Lung (tissue), 12 donors: ENCODE results near the gene SLC24A1. TPM values are rescaled to one million over a fixed set of nuclear protein-coding genes. Genes with fewer than 3 reads are reported as not detected.

Experiments used
- ATAC-seq: fragments of 200-7000 bp; cut with Tn5 transposase; one replicate; pipeline ENCODE4 v1.9.1; 2020; ENCODE audit warnings: moderate number of reproducible peaks; ENCODE audit not compliant: insufficient read depth, low FRiP score
- DNase-seq, 3 donors: peaks; one replicate each; pipeline ENCODE4 v3.0.0-alpha.2; 2013 to 2017
- H3K27ac ChIP-seq, 2 donors: one replicate each; pipeline ENCODE4 v1.5.1; 2013; ENCODE audit warnings: mild to moderate bottlenecking in 2 of 2, moderate library complexity in 2 of 2, control low read depth in 1 of 2, inconsistent platforms in 1 of 2, low read depth in 1 of 2, low read length in 1 of 2
- H3K27me3 ChIP-seq, 3 donors: one replicate each; pipeline ENCODE4 v1.5.1; 2013; ENCODE audit warnings: low read length in 2 of 3; ENCODE audit not compliant: control insufficient read depth in 3 of 3, insufficient read depth in 3 of 3
- H3K36me3 ChIP-seq, 4 donors: one replicate each; pipeline ENCODE4 v1.5.1; 2013; ENCODE audit warnings: low read length in 4 of 4, mild to moderate bottlenecking in 1 of 4, moderate library complexity in 1 of 4; ENCODE audit not compliant: control insufficient read depth in 4 of 4, insufficient read depth in 4 of 4
- H3K4me1 ChIP-seq, 5 donors: one replicate each; pipeline ENCODE4 v1.5.1; 2013; ENCODE audit warnings: low read length in 5 of 5, mild to moderate bottlenecking in 2 of 5, moderate library complexity in 1 of 5; ENCODE audit not compliant: control insufficient read depth in 5 of 5, insufficient read depth in 5 of 5
- H3K4me3 ChIP-seq: one replicate; pipeline ENCODE4 v1.5.1; 2013; ENCODE audit warnings: mild to moderate bottlenecking, control low read depth, moderate library complexity
- H3K9ac ChIP-seq, 2 donors: one replicate each; pipeline ENCODE4 v1.5.1; 2013; ENCODE audit warnings: low read length in 2 of 2, control low read depth in 1 of 2; ENCODE audit not compliant: insufficient read depth in 1 of 2
- H3K9me3 ChIP-seq, 4 donors: one replicate each; pipeline ENCODE4 v1.5.1; 2013; ENCODE audit warnings: low read length in 3 of 4, mild to moderate bottlenecking in 1 of 4, moderate library complexity in 1 of 4; ENCODE audit not compliant: control insufficient read depth in 4 of 4, insufficient read depth in 3 of 4
- WGBS, 2 donors: extraction: QIAGEN DNeasy Blood & Tissue Kit; methylation state at CpG; one replicate each; pipeline ENCODE4 v1.1.7; 2013; 5-methylcytosine and 5-hydroxymethylcytosine counted together
- polyA plus RNA-seq, 2 donors: library from polyadenylated mRNA; stranded (reverse); fragments of 200-250 nt; gene quantifications; one replicate each; pipeline ENCODE4 v1.2.1, GENCODE V29; 2013
- total RNA-seq, 2 donors: library from RNA; depleted of rRNA in 1 of 2; stranded (reverse); fragments of >200 nt in 1 of 2; gene quantifications; one replicate each; pipeline ENCODE4 v1.2.1, GENCODE V29; 2014 to 2021
- TF ChIP-seq, protein P1 (sequence below): IDR thresholded peaks from 2 replicates; pipeline ENCODE4 v1.5.1; 2012; ENCODE audit warnings: mild to moderate bottlenecking; ENCODE audit errors: control extremely low read depth, extremely low read depth
- donor health status: control.
- donor health status: control.
- donor health status: Bipolar disorder and iron deficiency.
- donor health status: healthy.
- donor health status: DM: yes; HTN: yes; CAD: no.

Gene SLC24A1
- total and polyA plus RNA-seq, 4 donors, result 4.0 to 12.6 (median 7.8) TPM

DNA sequence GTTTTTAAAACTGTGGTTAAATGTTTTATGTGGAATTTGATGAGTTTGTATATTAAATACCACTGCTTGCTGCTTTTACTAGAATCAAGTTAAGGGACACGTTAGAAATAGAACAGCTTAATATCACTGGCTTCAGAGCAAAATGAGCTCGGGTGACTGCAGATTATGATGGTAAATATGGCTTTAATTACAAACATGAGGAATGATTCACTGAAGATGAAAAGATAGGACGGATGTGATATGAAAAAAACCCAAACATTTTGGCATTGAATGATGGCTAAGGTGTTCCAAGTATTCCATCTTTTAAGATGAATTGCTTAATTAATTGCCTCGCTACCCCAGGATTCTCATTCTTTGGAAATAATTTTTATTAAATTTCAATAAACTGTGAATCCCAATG, 33.7 kb downstream of the SLC24A1 start:
- Histone ChIP-seq H3K4me3 (no peak overlapping the region), H3K27me3 (no peaks in the 10 kb centered on the region), H3K4me1 (peaks cover 0 to 5% (median 0%) of the 10 kb centered on the region in 5 donors), H3K36me3 (peaks cover 6 to 25% (median 9%) of the 10 kb centered on the region in 4 donors), H3K9ac (no peak overlapping the region), H3K9me3 (no peaks in the 10 kb centered on the region), H3K27ac (no peak overlapping the region)
- WGBS, 2 donors, result 76 to 88% methylated on average over 4 of the region's 4 CpGs
- TF ChIP-seq, protein P1, sequence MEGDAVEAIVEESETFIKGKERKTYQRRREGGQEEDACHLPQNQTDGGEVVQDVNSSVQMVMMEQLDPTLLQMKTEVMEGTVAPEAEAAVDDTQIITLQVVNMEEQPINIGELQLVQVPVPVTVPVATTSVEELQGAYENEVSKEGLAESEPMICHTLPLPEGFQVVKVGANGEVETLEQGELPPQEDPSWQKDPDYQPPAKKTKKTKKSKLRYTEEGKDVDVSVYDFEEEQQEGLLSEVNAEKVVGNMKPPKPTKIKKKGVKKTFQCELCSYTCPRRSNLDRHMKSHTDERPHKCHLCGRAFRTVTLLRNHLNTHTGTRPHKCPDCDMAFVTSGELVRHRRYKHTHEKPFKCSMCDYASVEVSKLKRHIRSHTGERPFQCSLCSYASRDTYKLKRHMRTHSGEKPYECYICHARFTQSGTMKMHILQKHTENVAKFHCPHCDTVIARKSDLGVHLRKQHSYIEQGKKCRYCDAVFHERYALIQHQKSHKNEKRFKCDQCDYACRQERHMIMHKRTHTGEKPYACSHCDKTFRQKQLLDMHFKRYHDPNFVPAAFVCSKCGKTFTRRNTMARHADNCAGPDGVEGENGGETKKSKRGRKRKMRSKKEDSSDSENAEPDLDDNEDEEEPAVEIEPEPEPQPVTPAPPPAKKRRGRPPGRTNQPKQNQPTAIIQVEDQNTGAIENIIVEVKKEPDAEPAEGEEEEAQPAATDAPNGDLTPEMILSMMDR, result no peak
- DNase-seq, result no peak
- ATAC-seq, result no peak

DNA sequence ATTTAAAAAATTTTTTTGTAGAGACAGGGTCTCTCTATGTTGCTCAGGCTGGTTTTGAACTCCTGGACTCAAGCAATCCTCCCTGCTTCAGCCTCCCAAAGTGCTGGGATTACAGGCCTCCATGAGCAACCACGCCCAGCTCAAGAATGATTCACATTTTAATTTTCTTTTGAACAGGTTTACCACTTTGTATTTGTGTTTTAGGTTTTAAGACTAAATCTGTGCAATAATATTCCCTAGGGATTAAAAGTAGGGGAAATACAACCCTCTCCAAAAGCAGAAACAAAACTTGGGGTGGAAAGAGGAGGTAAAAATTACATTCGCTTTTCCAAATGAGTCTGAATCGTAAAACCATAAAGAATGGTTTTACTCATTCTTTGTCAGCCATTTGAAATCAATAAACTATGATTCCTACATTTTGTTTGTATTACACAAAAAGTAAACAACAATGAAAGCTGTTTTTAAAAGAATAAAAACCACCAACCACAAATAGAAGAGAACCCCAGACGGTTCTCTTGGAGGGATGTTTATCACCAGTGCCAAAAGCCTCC, 37.8 kb downstream of the SLC24A1 start:
- no peak for ATAC-seq
- Histone ChIP-seq H3K4me1 (no peaks in the 10 kb centered on the region), H3K36me3 (peaks cover 3 to 12% (median 11%) of the 10 kb centered on the region in 4 donors), H3K9me3 (no peaks in the 10 kb centered on the region), H3K9ac (no peak overlapping the region), H3K27ac (no peak overlapping the region), H3K4me3 (no peak overlapping the region), H3K27me3 (no peaks in the 10 kb centered on the region)
- DNase-seq, result no peak
- 90 to 93% methylated on average over 4 of the region's 4 CpGs for WGBS, 2 donors
- TF ChIP-seq, protein P1, result no peak

DNA sequence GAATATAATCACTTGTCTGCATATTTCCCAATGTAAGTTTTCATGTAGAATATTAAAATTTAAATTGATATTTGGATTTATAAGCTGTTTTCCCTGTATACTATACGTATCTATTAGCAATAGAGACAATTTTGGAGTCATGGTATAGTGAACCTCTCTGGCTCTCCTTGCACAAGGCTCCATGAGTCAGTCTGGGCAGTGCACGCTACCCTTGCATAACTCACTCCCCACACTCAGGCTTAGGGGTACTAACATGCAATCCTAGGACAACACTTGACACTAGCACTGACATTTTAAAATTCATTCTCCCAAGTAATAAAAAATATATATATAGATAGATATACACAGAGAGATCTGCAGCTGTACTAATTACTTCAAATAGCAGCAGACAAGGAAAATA, 39.2 kb downstream of the SLC24A1 start:
- H3K9me3 ChIP-seq, result no peaks in the 10 kb centered on the region
- H3K4me1 ChIP-seq, result no peaks in the 10 kb centered on the region
- no peak overlapping the region for H3K4me3 ChIP-seq
- TF ChIP-seq, protein P1, result no peak
- no peak for ATAC-seq
- H3K27me3 ChIP-seq, result no peaks in the 10 kb centered on the region
- no peak for DNase-seq
- H3K27ac ChIP-seq, result no peak overlapping the region
- WGBS, 2 donors, result 78 to 90% methylated on average over 2 of the region's 2 CpGs
- H3K9ac ChIP-seq, result no peak overlapping the region
- H3K36me3 ChIP-seq, result peaks cover 3 to 16% (median 14%) of the 10 kb centered on the region in 4 donors

DNA sequence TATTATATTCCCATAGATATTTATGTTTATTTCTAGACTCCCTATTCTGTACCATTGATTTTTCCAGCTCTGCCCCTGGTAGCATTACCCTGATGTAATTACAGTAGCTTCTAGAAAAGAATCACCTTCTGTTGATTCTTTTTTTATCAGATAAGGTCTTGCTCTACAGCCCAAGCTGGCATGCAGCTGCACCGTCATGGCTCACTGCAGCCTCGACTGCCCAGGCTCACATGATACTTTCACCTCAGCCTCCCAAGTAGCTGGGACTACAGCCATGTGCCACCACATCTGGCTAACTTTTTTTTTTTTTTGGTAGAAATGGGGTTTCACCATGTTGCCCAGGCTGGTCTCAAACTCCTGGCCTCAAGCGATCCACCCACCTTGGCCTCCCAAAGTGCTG, 41.8 kb downstream of the SLC24A1 start:
- Histone ChIP-seq H3K4me1 (no peaks in the 10 kb centered on the region), H3K9ac (no peak overlapping the region), H3K9me3 (no peaks in the 10 kb centered on the region), H3K36me3 (peaks cover 7 to 23% (median 13%) of the 10 kb centered on the region in 4 donors), H3K27me3 (no peaks in the 10 kb centered on the region), H3K27ac (no peak overlapping the region), H3K4me3 (no peak overlapping the region)
- TF ChIP-seq, protein P1, result no peak
- no peak for DNase-seq
- ATAC-seq, result no peak
- WGBS, 2 donors, result 92 to 95% methylated on average over 3 of the region's 3 CpGs
